ENCODE measurements around the gene PRRC2B.

Gene PRRC2B

DNA sequence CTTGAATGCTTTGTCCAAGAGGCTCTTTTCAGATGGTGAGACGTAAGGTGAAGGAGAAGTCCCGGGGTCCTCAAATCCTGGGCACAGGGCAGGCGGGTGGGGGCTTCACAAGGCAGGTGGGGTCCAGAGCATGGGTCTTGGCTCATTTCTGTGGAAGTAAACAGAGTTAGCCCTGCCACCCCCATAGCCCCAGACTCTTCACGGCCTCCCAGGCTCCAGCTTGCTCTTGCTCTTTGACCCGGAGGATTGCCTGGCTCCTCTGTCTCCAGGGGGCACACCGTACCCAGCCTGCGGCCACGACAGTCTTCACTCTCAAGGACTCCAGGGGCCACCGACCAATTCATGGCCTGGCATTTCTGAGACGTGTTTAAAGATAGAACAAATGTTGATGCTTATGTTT, 80.0 kb downstream of the PRRC2B start:
- DNase-seq, result no peak

DNA sequence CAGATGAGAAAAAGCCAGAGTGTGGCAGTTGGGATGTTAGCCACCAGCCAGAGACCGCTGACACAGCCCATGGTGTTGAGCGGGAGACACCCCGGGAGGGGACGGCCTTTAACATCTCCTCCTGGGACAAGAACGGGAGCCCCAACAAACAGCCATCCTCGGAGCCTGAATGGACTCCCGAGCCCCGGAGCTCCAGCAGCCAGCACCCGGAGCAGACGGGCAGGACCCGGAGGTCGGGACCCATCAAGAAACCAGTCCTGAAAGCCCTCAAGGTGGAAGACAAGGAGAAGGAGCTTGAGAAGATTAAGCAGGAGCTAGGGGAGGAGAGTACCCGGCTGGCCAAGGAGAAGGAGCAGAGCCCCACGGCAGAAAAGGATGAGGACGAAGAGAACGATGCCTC, 80.8 kb downstream of the PRRC2B start:
- DNase-seq, result no peak

DNA sequence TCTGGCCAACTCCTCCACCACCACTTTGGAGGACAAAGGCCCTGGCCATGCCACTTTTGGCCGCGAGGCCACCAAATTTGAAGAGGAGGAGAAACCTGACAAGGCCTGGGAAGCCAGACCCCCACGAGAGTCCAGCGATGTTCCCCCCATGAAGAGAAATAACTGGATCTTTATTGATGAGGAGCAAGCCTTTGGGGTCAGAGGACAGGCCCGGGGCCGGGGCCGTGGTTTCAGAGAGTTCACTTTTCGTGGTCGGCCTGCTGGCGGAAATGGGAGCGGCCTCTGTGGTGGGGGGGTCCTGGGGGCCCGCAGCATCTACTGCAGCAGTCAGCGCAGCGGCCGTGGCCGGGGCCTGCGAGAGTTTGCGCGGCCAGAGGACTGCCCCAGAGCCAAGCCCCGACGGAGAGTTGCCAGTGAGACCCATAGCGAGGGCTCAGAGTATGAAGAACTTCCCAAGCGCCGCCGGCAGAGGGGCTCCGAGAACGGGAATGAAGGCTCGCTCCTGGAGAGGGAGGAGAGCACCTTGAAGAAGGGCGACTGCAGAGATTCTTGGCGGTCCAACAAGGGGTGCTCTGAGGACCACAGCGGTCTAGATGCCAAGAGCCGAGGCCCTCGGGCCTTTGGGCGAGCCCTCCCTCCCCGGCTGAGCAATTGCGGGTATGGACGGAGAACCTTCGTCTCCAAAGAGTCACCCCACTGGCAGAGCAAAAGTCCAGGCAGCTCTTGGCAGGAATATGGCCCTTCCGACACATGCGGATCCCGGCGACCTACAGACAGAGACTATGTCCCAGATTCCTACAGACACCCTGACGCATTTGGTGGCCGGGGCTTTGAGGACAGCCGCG, 81.4 kb downstream of the PRRC2B start:
- no peak for DNase-seq

DNA sequence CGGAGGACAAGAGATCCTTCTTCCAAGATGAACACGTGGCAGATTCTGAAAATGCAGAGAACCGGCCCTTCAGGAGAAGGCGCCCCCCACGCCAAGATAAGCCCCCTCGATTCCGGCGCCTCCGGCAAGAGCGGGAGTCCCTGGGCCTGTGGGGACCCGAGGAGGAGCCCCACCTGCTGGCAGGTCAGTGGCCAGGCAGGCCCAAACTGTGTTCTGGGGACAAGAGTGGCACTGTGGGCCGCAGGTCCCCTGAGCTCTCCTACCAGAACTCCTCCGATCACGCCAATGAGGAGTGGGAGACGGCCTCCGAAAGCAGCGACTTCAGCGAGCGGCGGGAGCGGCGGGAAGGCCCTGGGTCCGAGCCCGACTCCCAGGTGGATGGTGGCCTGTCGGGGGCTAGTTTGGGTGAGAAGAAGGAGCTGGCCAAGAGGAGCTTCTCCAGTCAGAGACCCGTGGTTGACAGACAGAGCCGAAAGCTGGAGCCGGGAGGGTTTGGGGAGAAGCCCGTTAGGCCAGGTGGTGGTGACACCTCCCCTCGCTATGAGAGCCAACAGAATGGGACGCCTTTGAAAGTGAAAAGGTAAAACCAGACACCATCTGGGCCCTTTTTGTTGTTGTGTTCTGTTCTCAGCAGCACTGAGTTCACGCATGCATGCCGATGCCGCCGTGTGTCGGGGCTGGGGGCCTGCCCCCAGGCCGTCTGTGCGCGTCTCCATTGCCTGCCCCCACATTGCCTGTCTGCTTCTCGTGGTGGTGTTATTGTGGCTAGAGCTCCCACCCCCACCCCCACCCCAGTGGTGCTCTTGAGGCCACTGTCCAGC, 82.3 kb downstream of the PRRC2B start:
- no peak for DNase-seq

DNA sequence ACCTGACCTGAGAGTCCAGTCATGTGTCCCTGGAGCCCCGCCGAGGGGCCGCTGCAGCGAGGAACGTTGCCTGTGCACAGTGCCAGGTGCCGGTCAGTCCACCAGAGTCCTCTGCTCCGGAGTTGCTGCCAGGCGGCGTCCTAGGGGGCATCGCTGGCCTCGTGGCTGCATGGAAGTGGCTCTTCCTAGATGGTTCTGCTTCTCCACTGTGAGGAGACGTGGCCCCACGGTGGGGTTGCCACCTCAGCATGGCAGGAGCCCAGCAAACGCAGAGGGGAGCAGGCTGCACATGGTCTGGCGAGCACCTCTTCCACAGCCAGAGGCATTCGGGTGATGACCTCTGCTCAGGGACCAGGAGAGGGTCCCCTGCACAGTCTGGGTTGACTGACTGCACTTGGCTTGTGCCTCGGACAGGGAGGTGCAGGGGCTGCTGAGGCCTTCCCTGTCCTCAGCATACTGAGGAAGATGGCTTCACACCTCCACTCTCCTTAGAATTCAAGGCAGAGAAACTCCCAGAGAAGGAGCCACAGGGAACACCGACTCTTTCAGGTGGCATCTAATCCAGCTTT, 83.0 kb downstream of the PRRC2B start:
- DNase-seq, result no peak

DNA sequence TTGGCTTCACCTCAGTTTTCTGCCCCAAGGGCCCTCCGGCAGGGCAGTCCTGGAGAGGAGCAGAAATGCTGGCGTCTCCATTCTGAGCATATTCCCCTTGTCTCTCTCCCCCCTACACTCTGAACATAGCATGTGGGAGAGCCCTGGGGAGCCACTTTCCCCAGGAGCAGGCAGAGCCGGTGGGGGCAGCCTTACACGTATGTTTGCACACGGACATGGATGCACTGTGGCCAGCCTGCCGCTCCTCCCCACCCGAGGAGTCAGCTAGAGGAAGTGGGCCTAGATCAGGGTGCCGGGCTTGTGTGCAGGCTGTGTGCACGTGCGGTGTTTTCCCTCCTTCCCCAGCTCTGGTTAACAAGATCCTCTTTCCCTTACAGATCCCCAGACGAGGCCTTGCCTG, 83.5 kb downstream of the PRRC2B start:
- DNase-seq, result no peak

DNA sequence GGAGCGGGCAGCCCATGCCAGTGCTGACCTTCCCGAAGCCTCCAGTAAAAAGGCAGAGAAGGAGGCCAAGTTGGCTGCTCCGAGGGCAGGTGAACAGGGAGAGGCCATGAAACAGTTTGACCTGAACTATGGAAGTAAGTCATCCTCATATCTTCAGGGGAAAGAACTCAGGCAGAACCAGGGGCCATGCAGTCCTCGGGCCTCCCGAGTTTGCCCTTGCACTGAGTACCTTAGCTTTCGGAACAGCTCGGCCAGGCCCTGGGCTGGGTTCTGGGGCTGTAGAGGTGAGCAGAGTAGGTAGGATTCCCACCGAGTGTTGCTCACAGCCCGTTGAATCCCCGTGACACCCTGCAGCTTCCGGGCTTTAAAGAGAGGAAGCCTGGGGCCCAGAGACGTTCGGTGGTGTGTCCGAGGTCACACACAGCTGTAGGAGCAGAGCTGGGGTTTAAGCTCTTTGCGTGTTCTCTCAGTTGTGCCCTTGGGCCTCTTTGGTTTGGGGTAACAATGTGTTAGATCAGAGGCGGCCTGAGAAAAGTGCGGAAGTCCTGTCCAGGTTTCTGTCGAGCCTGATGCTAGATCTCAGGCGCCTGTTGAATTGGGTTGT, 84.0 kb downstream of the PRRC2B start:
- no peak for DNase-seq

DNA sequence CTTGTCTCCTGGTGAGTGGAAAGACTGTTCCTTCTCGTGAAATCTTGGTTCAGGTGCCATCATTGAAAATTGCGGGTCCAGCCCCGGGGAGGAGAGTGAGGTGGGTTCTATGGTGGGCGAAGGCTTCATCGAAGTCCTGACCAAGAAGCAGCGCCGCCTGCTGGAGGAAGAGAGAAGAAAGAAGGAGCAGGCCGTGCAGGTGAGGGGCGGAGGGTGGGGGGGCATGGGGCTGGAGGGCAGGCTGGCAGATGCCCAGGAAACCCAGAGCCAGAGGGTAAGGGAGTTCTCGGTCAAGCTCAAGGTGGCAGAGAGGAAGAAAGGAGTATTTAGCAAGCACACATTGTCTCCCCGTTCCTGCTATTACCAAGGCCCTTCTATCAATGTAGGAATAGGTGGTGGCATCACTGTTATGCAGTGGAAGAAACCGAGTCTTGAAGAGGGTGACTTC, 84.6 kb downstream of the PRRC2B start:
- peak; percentile 58 to 60 for DNase-seq

DNA sequence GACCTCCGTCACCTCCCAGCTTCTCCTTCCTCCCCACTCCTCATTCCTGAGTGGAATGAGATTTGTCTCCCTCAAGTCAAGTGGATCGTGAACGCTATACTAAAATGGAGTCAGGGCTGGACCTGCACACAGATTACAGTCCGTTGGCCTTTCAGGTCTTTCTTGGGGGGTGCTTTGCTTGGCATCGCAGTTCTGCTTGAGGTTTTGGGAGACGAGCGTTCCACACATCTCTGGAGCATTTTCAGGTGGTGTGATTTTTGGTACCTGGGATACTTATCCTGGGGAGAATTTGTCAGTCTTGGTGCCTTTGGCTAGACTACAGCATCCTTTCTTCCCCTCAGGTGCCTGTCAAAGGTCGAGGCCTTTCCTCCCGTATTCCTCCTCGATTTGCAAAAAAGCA, 85.0 kb downstream of the PRRC2B start:
- DNase-seq, result no peak

DNA sequence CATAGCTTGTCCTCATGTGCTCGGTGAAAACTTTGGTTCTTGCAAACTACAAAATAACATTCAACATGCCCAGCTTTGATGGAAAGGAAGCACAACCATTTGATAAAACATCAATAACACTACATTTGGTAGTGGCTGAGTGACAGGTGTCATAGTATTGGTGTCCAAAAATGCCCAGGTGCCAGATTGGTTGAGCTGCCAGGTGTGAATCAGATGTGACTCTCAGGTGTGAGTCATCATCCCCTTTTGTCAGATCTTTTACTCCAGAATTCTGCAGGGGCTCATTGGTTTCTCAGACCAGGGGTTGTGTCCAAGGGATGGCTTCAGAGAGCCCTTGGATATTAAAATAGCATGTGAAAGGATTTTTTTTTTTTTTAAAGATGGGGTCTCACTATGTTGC, 86.4 kb downstream of the PRRC2B start:
- DNase-seq, result no peak

DNA sequence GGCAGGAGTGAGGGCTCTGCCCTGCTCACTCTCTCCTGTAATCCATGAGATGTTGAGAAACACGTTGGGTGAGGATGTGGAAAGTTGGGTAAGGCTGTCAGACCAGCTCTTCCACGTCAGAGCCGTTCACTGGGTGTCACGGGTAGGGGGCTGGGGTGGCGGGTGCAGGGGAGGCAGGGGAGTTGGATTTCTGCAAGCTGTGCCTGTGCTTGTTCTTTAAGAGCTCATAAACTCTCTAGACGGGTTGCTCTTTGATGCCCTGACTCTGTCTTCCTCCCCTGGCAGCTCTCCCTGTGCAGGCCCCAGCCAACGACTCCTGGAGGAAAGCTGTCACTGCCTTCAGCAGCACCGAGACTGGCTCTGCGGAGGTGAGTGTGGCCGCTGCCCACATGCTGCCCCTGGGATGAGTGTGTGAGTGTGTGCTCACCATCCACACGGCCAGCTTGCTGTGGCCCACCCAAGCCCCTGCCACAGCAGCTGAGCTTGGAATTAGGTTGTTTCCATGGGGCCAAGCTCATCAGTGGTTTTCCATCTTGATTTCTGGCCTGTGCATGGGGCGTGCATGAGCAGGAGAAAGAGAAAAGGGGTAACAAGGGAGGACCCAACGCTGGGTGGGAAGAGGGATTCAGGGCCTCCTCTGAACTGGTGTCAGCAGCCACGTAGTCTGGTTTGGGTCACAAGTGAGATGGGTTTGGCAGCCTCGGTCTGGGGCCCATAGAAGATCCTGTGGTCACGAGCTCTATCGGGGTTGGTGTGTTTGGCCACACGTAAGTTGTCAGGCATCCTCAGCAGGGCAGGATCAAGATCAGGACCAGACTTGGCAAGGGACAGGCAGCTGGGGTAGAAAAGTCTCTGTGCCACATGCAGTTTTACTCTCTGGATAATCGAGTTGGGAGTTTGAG, 87.8 kb downstream of the PRRC2B start:
- DNase-seq, result no peak

DNA sequence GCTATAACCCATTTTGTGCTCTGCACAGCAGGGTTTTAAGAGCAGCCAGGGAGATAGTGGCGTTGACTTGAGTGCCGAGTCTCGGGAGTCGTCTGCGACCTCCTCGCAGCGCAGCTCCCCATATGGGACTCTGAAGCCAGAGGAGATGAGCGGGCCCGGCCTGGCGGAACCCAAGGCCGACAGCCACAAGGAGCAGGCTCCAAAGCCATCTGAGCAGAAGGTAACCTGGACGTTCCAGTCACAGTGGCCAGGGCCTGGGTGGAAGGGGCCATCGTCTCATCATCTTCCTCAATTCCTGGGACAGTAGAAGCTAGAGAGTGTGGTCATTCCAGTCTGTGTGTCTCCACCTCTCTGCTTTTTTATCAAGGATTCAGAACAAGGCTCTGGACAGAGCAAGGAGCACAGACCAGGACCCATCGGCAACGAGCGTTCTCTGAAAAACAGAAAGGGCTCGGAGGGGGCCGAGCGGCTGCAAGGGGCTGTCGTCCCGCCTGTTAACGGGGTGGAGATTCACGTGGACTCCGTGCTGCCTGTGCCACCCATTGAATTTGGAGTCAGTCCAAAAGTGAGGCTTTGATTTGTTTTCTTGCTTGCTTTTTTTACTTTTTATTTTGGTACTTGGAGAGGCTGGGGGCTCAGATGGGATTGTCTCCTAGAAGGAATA, 88.6 kb downstream of the PRRC2B start:
- no peak for DNase-seq

DNA sequence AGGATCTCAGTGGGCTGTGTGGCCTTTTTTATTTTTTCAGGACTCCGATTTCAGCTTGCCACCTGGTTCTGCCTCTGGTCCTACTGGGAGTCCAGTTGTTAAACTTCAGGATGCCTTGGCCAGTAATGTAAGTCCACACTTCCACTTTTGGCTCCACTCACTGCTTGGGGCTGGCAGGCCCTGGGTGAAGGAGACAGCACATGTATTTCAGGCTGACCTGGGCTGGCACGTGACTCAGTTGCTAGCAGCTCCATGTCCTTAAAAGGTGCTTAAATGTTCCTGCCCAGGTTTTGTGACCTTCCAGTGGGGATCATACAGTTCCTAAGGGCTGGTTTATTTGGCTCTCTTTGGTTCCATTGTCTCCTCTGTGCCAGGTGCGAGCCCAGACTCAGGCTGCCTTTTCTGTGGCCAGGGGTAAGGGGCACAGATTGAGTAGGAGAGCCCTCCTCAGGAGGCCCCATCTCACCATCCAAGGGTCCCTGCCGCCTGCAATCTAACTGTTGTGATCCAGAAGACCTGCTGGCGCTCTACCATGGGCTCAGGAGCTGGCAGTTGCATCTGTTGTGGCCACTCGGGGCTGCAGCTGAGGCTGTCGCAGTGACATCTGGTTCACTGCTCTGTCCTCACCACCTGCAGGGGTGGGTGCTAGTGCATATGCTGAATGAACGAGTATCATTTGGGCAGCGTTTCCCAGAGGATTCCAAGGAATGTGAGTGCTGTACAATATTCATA, 89.6 kb downstream of the PRRC2B start:
- DNase-seq, result peak in 1 of 2 experiments; percentile 55

DNA sequence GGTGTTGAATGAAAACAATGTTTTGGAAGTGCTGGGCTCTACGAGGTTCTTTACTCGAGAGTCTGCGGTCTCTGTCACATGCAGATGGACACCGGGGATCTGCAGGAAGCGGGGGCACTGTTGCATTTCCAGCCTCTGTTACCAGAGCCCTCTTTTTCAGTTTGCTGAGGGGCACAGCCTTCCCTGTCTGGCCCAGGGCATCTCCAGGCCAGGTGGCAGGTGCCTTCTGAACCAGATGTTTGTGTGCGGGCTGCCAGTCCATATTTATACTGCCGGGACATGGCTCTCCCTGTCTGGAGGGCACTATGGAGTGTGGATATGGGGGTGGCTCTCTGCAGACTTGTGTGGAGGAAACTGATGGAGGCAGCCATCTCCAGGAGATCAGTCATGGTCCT, 90.2 kb downstream of the PRRC2B start:
- DNase-seq, result no peak

DNA sequence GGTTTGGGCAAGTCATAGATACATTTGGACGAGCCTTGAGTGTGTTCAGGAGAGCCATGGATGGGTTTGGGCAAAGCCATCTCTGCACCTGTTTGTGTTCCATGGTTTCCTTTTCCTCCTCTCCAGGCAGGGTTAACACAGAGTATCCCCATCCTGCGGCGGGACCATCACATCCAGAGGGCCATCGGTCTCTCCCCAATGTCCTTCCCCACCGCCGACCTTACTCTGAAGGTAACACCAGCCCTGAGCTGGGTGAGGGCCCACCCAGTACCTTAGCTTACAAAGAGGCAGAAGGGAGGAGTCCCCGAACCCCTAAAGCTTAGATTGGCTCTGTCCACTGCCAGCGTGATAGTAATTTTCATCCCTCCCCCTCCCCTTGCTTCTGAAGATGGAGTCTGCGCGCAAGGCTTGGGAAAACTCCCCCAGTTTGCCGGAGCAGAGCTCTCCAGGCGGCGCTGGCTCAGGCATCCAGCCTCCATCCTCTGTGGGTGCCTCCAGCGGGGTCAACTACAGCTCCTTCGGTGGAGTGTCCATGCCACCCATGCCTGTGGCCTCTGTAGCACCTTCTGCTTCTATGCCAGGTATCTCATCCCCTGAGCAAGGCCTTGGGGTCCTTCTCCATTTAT, 90.8 kb downstream of the PRRC2B start:
- DNase-seq, result no peak

DNA sequence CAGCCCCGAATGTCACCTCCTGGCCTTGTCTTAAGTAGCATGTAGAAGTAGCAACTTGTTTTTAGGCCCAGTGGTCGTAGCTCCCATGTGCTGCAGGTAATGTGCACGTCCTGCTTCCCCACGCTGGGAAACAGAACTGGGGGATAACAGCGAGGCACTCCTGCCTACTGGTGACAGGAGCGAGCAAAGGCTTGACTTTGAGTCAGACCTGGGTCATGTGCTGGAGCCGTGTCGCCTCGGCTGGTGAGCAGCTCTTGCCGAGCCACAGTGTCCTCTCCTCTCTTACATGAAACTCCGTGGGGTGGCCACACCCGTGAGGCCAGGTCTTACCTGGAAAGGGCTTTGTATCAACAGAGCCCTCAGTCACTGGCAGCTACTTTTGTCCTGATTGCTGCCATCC, 91.3 kb downstream of the PRRC2B start:
- no peak for DNase-seq

DNA sequence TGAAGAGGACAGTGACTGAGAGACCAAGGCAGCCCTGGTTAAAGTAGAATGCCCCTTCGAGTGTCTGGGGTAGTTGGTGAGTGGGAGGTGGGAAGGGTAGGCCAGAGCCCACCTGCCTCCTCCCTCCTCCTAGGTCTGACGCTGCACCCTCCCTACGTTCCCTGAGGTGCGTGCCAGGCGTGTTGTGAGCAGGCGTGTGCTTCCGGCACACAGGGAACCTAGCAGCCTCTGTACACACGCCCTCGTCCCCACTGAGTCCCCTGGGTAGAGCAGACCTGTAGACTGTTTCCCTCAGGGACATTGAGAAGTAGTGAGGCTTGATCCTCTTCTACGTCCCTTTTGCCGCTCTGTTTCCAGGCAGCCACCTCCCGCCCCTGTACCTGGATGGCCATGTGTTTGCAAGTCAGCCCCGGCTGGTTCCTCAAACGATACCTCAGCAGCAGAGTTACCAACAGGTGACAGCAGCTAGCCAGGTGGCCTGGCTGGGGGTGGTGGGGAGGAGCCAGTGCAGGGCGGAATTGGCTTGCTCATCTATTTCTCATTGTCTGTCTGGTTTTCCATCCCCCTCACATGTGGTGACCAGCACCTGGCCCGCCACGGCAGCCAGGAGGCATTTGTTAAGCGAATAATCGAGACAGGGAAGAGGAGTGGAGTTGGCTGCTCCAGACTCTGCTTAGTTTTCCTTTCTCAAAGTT, 92.0 kb downstream of the PRRC2B start:
- no peak for DNase-seq

DNA sequence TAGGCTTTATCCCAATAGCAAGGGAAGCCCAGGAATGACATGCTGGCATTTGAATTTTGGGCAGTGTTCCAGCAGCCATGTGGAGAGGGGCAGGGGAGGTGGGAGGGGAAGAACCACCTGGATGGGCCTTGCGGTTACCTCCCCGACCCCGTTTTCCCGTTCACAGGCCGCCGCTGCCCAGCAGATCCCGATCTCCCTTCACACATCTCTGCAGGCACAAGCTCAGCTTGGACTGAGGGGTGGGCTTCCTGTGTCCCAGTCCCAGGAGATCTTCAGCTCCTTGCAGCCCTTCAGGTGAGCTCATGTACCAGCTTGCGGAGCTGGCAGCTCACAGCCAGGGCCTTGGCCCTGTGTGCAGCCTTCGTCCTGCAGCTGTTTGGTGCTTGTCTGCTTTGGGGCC, 93.1 kb downstream of the PRRC2B start:
- DNase-seq, result no peak

DNA sequence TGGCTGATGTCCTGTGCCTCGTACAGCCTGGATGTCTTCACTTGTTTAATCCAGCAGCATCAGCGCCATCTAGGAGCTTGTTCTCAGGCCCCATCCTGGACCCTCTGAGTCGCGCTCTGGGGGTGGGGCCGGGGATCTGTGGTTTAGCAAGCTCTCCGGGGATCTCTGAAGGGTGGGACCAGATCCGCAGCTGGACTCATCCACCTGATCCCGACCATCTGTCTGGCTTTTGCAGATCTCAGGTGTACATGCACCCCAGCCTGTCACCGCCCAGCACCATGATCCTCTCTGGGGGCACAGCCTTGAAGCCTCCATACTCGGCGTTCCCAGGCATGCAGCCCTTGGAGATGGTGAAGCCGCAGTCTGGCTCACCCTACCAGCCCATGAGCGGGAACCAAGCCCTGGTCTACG, 93.7 kb downstream of the PRRC2B start:
- DNase-seq, result peak in 1 of 2 experiments; percentile 64

DNA sequence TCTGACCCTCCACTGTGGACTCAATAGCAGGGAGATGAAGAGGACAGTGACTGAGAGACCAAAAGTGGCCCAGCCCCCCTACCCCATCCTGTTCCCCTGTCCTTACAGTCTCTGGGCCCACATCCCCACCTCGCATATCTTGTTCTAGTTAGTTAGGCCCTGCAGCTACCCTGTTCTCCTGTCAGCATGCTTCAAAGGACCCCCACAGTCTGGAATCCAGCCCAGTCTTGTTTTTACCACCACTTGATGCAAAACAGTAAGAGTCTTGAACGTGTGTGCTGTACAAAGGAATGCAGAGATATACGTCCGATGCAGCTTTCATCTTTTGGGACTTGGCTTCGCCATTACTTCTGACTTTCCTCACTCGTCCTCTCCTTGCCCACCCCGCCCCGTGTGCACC, 96.6 kb downstream of the PRRC2B start:
- no peak for DNase-seq

Measured in NCI-H524 (cell line).